Measurements from ENCODE around the gene EFHC2. TPM values are rescaled to one million over a fixed set of nuclear protein-coding genes. Genes with fewer than 3 reads are reported as not detected.
A peak's percentile ranks its signal among the peaks of the same experiment; 100 is the strongest.

Gene EFHC2
- total RNA-seq, 1 donor from 2014 or later: 0.17 TPM

DNA sequence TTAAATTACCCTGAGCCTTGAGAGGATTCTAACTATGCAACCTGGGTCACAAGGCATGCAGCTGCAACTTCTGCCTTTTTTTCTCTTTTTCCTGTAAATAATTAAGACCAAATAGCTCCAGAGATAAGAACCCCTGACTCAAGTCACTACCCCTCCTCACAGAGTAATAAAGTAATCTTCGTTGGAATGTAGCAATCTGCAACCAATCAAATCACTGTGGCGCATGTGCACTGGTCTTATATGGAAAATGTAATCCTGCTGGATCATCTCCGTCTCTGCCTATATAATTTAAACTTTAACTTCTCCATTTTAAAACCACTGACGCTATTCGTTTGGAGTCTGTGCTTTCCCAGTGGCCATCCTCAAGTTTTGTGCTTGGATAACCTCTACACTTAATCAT is 6.1 kb upstream of the EFHC2 start:
- no peak for DNase-seq
- intact Hi-C loops (cut with DNase I): no loop called here
- Histone ChIP-seq H3K36me3 (no peaks in the 10 kb centered on the region), H3K27ac (no peak overlapping the region), H3K27me3 (no peaks in the 10 kb centered on the region), H3K9me3 (no peaks in the 10 kb centered on the region), H3K4me3 (no peak overlapping the region), H3K4me1 (no peaks in the 10 kb centered on the region)
- ATAC-seq: no peak
- TF ChIP-seq, protein P1, sequence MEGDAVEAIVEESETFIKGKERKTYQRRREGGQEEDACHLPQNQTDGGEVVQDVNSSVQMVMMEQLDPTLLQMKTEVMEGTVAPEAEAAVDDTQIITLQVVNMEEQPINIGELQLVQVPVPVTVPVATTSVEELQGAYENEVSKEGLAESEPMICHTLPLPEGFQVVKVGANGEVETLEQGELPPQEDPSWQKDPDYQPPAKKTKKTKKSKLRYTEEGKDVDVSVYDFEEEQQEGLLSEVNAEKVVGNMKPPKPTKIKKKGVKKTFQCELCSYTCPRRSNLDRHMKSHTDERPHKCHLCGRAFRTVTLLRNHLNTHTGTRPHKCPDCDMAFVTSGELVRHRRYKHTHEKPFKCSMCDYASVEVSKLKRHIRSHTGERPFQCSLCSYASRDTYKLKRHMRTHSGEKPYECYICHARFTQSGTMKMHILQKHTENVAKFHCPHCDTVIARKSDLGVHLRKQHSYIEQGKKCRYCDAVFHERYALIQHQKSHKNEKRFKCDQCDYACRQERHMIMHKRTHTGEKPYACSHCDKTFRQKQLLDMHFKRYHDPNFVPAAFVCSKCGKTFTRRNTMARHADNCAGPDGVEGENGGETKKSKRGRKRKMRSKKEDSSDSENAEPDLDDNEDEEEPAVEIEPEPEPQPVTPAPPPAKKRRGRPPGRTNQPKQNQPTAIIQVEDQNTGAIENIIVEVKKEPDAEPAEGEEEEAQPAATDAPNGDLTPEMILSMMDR (IDR thresholded peaks at IDR 0.05): no peak

DNA sequence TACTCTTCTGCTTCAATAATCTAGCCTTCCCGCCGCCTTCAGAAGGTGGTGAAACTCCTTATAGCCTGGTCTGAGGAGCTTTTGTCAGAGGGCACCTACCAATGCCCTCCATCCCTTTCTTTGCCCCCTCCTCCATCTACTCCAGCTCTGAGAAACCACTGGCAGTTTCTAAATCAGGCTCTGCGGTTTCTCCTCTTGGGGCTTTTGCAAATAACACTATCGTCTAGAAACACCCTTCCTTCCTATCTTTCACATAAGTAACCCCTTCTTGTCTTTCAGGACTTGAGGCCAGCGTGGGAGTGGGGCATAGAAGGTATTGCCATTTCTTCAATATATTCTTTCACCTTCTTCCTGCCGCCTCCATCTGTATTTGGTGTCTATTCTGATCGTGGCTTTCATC is 1.2 kb upstream of the EFHC2 start:
- H3K9me3 ChIP-seq: no peaks in the 10 kb centered on the region
- no peaks in the 10 kb centered on the region for H3K27me3 ChIP-seq
- H3K27ac ChIP-seq: no peak overlapping the region
- intact Hi-C loops (cut with DNase I): no loop called here
- no peak overlapping the region for H3K4me3 ChIP-seq
- DNase-seq: no peak
- H3K4me1 ChIP-seq: no peaks in the 10 kb centered on the region
- H3K36me3 ChIP-seq: no peaks in the 10 kb centered on the region
- TF ChIP-seq, protein P1 (IDR thresholded peaks at IDR 0.05): no peak
- no peak for ATAC-seq

DNA sequence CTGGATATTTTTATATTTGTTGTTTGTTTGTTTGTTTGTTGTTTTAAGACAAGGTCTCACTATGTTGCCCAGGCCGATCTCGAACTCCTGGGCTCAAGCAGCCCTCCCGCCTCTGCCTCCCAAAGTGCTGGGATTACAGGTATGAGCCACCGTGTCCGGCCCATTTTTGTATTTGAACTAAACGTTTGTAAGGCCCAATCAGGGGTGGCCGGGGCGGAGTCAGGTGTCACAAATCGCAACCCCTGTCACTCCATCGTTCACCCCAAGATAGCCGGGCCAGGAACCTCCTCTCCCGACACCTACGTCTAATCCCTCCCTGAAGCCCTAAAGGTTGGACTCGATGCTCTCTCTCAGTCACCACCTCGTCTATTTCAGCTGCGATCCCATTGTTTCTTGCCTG is 722 bp upstream of the EFHC2 start:
- TF ChIP-seq, protein P1 (IDR thresholded peaks at IDR 0.05): no peak
- H3K4me1 ChIP-seq: no peaks in the 10 kb centered on the region
- intact Hi-C loops (cut with DNase I): no loop called here
- H3K36me3 ChIP-seq: no peaks in the 10 kb centered on the region
- ATAC-seq: peak; percentile 46
- DNase-seq: peak; percentile 55
- peak overlapping the region; percentile 42 for H3K4me3 ChIP-seq
- H3K27ac ChIP-seq: no peak overlapping the region
- H3K27me3 ChIP-seq: no peaks in the 10 kb centered on the region
- H3K9me3 ChIP-seq: no peaks in the 10 kb centered on the region

DNA sequence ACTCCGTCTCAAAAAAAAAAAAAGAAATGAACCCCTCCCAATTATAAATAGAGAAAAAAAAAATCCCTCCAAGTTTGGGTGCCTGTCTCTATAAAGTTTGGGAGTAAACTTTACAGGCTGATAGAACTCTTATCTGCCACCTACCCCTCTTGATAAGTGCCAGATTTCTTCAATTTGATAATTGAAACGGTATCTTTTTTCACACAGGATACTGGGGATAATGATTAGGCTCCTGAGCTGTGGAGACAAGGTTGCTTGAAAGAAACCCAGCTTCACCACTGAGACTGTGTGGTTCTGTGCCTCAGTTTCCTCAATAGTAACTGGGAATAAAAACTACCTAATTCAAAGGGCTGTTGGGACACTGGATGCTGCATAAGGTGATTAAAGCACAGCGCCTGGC is 606 bp downstream of the EFHC2 start:
- Histone ChIP-seq H3K27ac (no peak overlapping the region), H3K27me3 (no peaks in the 10 kb centered on the region)
- ATAC-seq: no peak

DNA sequence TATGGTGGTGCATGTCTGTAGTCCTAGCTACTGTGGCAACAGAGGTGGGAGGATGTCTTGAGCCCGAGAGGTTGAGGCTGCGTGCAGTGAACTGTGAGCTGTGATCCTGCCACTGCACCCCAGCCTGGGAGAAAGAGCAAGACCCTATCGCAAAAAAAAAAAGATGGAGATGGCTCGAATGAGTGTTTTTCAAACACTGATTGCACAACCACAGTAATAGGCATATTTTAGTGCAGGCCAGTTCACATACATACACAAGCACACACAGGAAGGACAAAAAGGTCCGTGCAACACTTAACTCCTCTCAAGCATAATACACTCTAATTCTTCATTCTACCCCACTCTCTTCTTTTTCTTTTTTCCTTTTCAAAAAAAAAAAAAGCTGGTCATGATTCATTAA is 5.1 kb downstream of the EFHC2 start:
- DNase-seq: no peak
- Histone ChIP-seq H3K27ac (no peak overlapping the region), H3K4me3 (no peak overlapping the region), H3K4me1 (no peaks in the 10 kb centered on the region), H3K9me3 (no peaks in the 10 kb centered on the region), H3K36me3 (no peaks in the 10 kb centered on the region), H3K27me3 (no peaks in the 10 kb centered on the region)
- TF ChIP-seq, protein P1 (IDR thresholded peaks at IDR 0.05): no peak
- no peak for ATAC-seq
- intact Hi-C loops (cut with DNase I): no loop called here

More for the DNA sequence above, 606 bp downstream of the EFHC2 start:
- H3K4me1 ChIP-seq: no peaks in the 10 kb centered on the region
- H3K36me3 ChIP-seq: no peaks in the 10 kb centered on the region
- TF ChIP-seq, protein P1 (IDR thresholded peaks at IDR 0.05): no peak
- DNase-seq: no peak
- intact Hi-C loops (cut with DNase I): no loop called here
- H3K4me3 ChIP-seq: no peak overlapping the region
- no peaks in the 10 kb centered on the region for H3K9me3 ChIP-seq

DNA sequence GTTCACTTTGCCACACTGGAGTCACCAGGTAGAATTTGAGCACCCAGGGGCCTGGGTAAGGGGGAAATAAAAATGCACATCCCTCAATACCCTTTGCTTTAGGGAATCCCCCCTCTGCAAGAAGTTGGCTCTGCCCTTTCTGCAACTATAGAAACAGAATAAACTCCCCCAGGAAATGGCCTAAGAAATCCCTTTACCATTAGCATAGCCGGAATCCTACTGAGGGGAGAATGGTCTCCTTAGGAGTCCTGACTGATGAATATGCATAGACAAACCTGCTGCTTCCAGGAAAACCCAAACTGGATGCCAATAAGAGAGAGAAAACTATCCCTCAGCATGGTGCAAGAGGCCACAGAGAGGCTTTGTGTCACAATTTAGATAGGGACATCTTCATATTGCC is 11.0 kb downstream of the EFHC2 start:
- no peak overlapping the region for H3K27ac ChIP-seq
- H3K36me3 ChIP-seq: no peaks in the 10 kb centered on the region
- no peaks in the 10 kb centered on the region for H3K9me3 ChIP-seq
- TF ChIP-seq, protein P1 (IDR thresholded peaks at IDR 0.05): no peak
- H3K27me3 ChIP-seq: no peaks in the 10 kb centered on the region
- no peak for ATAC-seq
- no peaks in the 10 kb centered on the region for H3K4me1 ChIP-seq
- intact Hi-C loops (cut with DNase I): no loop called here
- no peak for DNase-seq
- H3K4me3 ChIP-seq: no peak overlapping the region

Measured in upper lobe of right lung (tissue), 1 donor.